GM19043 (cell line): ENCODE data around the gene STMN3.

Source experiments
- ATAC-seq: cut with Tn5 transposase; IDR thresholded peaks from one replicate; pipeline ENCODE4 v1.9.1; 2021; ENCODE audit warnings: low read depth; ENCODE audit not compliant: unreplicated experiment

Gene STMN3

DNA sequence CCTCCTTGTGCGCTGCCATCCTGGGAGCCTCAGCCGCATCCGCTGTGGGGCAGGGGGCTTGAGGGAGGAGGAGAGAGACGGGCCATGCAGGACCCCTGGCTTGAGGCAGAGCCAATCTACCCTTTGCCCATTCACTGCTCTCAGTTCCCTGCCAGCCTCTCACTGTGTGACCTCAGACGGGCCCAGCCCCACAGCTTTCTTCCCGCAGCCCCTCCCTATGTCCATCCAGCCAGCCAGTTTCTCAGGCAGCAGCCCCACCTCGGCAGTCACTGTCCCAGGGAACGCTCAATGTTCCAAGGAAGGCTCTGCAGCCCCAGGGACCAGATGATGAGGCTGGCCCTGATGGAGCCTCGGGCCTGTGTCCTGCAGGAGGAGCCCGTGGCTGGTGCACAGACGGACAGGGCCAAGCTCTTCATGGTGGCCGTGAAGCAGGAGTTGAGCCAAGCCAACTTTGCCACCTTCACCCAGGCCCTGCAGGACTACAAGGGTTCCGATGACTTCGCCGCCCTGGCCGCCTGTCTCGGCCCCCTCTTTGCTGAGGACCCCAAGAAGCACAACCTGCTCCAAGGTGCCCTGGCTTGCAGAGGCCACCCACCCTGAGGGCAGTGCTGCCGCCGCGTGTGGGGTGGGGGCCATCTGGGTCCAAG is 39.3 kb upstream of the STMN3 start:
- ATAC-seq, result no peak

DNA sequence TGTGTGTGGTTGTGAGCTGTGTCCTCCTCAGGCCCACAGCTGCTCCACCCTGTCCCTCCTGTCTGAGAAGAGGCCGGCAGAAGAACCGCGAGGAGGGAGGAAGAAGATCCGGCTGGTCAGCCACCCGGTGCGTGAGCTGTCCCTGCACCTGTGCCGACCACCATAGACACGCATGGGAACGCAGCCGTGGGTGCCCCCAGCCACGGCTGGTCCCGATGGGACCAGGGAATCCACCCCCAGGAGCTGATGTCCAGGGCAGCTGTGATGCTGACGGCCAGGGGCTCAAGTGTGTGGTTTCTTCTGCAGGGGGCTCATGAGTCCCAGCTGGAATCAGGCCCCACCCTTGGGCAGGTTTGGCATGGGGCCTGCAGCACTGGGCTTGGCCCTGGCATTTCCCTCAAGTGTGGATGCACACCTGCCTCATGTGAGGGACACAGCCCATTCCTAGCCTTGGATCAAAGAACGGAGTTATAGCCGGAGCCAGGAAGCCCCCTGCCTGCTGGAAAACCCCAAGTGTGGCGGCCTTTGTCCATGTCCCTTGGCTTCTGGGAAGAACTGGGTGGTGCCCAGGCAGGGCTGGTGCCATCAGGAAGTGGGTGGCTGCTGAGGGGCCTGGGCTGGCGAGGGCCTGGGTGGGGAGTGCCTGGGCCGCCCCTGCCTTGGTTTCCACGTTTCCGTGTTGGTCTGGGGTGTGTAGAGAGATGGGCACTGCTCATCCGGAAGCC is 38.6 kb upstream of the STMN3 start:
- ATAC-seq, result no peak

DNA sequence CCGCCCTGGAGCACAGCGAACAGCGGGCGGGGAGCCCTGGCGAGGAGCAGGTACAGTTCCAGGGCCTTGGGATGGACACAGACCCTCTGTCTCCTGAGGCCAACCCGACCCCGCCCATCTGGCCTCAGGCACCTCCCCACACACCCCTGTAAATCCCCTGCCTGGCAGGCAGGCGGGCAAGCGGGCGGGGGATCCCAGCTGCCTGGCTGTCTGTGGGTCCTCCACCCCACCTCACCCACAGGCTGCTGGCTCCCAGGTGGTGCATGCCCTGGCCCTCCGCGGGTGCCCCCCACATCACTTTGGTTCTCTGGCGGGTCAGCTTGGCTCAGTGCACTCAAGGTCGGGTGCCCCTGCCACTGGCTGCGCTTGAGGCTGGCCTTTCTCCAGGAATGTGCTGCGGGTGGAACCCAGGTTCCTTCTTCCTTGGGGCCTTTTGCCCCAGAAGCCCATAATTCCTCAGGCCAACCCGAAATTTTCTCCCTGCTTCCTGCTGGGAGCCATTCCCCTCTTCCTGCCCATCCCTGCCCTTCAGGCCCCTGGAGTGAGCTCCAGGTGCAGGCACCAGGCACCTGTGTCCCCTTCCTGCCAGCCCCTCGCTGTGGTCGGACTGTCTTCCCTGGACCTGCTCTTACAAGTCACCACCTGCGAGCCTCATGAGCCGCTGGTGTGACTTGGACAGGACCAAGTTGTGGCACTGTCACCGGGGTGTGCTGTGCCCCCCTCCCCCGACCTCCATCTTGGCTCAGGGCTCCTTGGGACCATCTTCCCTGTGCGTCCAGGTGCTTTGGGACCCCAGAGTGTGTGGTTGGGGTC is 37.9 kb upstream of the STMN3 start:
- ATAC-seq, result no peak

DNA sequence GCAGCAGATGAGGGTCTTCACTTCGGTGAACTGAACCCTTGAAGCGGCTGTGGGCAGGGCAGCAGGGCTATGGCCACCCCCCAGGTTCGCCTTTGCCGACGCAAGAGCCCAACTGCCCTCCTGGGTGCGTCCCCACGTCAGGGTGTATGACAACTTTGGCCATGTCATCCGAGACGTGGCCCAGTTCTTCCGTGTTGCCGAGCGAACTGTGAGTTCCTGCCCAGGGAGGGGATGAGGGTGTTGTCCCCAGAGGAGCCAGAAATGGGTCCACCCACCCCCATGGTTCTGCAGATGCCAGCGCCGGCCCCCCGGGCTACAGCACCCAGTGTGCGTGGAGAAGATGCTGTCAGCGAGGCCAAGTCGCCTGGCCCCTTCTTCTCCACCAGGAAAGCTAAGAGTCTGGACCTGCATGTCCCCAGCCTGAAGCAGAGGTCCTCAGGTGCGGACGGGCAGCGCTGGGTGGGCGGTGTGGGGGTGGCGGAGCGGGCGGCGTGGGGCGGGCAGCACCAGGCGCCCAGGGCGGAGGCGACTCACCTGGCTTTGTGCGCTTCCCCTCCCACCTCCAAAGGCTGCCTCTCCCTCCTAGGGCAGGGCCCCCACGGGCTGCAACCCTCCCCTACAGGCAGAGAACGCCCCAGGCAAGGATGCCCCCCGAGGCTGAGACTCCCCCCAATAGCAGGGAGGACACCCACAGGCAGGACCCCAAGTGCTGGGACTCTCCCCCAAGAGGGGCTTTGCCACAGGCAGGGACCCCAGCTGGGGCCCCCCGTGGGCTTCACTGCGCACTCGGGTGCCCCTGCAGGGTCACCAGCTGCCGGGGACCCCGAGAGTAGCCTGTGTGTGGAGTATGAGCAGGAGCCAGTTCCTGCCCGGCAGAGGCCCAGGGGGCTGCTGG is 37.0 kb upstream of the STMN3 start:
- no peak for ATAC-seq

DNA sequence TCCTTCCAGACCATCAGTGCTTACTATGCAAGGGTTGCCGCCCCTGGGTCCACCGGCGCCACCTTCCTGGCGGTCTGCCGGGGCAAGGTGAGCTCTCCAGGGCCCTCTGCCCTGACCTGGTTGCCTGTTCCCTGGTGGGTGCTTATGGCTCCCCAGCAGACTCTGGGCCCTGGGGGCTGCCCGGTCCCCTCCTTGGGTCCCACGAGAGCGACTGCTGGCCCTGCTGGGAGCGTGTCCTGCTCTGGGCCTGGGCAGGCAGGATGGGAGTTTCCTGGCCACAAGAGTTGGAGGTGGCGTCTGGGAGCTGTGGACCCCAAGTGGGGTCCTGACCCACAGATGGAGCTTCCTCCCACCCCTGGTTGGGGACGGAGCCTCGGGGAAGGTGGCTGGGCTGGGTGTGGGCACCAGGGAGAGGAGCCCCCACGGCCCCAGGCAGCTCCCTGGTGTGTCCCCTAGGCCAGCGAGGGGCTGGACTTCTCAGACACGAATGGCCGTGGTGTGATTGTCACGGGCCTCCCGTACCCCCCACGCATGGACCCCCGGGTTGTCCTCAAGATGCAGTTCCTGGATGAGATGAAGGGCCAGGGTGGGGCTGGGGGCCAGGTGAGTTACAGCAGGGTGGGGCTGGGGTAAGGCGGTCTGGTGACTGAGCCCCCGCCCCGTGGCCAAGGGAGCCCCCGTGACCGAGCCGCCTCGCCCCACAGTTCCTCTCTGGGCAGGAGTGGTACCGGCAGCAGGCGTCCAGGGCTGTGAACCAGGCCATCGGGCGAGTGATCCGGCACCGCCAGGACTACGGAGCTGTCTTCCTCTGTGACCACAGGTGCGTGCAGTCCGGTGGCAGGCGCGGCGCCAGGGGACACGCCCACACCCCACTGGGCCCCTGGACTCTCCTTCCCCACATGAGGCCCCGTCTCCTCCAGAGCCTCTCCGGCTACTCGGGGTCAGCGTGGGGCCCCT is 36.1 kb upstream of the STMN3 start:
- no peak for ATAC-seq

DNA sequence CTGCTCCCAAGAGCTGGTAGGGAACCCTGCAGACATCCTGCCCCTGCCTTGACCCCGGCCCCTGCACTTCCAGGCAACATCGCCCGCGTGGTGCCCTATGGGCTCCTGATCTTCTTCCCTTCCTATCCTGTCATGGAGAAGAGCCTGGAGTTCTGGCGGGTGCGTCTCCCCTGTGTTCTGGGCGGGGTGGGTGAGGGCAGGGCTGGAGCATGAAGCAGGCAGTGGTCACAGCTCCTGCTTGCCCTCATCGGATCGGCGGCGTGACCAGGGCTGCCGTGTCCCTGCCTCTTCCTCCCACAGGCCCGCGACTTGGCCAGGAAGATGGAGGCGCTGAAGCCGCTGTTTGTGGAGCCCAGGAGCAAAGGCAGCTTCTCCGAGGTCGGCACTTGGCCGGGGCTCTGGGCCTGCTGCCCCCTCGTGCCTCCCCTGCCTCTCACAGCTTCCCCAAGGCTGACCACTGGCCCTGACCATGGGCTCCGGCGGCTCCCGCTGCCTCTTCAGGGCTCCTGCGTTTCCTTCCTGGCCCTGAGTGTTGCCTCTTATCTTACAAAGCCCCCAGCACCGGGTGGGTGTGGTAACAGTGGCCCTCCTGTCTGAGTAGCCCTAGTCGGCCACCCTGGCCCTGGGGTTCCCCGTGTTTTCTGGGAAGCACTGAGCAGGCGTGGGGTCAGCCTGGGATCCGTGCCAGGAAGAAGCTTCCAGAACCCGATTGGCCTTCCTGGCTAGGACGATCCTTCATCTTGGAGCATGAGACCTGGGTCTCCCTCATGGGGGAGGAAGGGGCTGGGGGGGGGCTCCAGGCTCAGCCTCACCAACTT is 35.2 kb upstream of the STMN3 start:
- ATAC-seq, result no peak

DNA sequence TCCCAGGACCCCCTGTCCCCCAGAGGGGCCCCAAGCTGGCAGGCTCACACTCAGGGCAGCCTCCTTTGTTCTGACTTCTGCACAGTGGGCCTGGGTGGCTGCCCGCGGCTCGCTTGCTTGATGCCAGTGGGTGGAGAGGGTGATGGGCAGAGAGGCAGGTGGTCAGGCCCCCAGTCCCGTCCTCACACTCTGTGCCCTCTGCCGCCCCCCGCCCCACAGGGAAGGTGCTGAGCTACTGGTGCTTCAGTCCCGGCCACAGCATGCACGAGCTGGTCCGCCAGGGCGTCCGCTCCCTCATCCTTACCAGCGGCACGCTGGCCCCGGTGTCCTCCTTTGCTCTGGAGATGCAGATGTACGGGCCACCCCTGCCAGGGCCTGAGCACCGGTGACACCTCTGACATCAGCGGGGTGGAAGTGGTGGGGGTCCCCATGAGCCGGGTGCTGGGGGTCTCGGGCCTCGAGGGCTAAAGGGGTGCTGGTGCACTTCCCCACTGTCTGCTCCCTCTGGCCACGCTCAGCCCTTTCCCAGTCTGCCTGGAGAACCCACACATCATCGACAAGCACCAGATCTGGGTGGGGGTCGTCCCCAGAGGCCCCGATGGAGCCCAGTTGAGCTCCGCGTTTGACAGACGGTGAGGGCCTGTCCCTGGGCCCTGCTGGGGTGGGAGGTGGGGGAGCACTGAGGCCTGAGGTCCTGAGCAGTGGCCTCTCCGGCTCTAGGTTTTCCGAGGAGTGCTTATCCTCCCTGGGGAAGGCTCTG is 34.4 kb upstream of the STMN3 start:
- no peak for ATAC-seq

DNA sequence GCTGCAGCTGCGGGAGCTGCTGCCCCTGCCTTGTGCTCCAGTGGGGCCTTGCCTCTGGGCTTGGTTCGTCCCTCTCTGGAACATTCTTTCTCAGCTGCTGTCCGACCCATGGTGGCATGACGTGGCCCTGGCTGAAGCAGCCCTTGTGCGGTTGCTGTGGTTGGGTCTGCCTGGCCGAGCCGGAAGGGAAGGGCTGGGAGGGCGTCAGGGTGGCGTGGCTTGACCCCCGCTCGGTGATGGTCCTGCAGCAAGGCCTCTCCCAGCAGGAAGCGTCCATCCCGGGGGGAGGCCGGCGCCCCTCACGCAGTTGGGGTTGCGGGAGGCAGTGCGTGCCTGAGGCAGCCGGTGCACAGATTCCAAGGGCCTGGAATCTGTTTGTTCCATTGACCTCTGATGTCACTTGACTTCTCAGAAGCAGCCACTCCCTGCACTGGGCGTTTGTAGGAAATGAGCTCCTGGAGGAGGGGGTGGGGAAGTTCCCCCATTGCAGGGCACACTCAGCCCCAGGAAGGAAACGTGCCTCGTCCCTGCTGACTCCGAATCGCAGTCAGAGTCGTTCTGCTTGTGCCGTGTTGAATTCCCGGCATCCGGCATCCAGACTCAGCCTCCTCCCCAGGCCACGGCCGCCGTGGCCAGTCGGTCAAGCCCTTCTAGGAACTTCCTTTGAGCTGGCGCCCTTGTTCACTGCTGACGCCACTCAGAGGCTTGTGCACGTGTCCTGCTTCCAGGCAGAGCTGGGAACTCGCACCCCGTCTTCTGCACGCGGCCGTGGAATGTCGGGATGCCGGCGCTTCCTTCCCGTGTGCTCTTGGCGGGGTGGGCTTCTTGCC is 33.5 kb upstream of the STMN3 start:
- ATAC-seq, result no peak

DNA sequence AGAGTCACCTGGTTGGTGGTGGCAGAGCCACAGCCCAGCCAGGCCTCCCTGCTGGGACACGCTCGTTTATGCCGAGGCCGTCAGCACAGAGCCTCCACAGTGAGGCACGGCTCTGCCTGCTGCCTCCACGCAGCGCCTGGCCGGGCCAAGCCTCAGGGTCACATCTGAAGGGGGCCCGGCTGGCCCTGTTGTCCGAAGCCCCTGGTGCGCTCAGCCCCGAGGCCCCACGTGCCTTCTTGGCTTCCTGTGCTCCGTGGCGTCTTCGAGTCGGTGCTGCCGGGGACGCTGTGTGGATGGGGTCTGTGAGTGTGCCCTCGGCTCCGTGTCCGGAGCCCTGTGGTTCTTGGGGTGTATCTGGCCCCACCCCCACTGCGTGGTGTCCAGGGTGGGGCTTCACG is 32.9 kb upstream of the STMN3 start:
- no peak for ATAC-seq

DNA sequence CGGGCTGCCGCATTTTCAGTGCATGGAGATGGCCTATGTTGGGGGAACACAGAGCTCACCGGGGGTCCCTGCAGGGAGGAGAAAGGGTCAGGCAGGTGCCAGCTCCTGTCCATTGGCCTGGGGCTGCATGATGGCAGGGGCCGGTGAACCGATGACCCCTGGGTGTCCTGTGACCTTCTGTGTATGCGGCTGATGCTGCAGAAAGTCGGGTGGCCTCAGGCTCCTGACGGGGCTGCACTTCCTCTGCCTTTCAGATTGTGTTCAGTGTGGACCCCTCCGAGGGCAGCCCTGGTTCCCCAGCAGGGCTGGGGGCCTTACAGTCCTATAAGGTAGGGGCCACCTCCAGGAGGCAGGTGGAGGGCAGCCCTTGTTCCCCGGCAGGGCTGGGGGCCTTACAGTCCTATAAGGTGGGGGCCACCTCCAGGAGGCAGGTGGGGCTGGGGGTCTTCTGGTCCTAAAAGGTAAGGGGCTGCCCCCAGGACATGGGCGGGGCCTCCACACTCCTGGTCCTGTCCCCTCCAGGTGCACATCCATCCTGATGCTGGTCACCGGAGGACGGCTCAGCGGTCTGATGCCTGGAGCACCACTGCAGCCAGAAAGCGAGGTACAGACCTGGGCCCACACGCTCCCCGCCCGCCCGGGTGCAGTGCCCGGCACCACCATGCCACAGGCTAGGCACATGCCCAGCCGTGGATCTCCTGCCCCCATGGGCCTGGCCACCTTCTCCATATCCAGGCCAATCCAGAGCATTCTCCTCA is 32.2 kb upstream of the STMN3 start:
- no peak for ATAC-seq

DNA sequence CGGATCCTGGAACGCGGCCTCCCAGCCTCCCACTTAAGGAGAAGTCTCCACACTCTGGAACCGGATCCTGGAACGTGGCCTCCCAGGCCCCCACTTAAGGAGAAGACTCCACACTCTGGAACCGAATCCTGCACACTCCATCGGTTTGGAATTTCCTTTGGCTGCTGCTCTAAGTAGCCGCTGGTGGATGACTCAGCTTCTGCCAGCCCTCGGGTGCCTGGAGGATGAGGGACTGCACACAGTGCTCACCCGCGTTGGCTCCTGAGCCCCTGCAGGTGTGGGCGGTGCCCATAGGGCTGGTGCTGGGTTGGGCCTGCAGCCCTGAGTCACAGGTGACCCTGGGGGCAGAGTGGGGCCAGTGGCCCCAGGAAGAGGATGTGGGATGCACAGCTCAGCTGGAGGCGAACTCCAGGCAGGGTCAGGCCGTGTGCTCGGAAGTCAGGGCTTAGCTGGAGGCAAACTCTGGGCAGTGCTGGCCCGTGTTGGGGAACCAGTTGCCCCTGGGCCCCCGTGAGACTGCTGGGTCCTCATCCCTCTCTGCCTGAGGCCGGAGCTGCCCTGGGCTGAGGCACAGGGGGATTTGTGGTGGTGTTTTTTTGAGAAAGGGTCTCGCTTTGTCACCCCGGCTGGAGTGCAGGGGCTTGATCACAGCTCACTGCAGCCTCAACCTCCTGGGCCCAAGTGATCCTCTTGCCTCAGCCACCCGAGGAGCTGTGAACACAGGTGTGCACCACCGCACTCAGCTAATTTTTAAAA is 29.3 kb upstream of the STMN3 start:
- no peak for ATAC-seq

DNA sequence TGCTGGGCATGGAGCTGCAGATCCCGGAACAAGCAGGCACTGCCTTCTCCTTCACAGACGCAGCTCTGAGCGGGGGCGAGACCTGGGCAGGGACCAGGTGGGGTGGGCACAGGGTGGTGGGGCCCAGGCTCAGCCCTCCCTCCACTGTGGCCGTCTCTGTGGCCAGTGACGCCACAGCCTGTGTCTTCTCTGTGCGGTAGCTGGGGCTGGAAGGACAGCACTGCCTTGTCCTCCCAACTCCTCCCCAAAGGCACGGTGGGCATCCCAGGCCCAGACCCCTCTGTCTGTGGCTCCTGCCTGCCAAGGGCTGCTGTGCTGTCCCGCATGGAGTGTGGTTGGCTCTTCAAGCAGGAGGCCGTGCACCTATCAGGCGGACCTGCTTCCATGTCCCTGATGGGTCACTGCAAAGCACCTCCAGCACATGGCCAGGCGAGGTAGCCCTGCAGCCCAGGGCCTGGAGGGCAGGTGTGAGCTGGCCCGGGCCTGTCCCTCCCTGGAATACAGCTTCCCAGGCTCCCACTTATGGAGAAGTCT is 28.5 kb upstream of the STMN3 start:
- ATAC-seq, result no peak

DNA sequence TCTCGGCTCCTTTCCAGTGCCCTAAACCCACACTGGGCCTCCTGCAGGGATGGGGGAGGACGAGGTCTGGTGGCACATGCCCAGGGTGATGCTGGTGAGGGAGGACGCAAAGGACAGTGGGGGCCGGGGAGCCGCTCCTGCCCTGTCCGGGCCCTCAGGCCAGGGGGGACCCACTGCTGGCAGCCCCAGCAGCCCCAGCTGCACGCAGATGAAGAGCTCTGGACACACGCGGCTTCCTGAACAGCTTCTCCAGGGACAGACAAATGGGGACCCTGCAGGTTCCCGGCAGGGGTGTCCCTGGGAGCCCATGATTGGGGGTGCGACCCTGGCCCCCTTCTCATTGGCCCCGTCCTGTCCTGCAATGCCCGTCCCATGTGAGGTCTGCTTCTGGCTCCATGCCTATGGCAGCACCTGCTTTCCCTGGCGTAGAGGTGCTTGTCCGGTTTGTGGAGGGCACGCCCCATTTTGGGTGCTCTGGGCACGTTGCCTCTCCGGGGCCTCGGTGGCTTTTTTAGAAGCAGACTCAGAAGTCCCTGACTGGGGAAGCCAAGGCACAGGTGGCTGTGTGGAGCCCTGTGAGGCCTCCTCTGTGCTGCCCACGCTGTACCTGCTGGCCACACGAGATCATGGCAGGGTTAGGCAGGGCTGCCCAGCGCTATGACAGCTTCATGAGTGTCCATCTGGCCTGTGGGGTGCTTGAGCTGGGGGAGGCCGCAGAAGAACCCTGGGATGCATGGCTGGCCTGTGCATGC is 27.8 kb upstream of the STMN3 start:
- ATAC-seq, result no peak

DNA sequence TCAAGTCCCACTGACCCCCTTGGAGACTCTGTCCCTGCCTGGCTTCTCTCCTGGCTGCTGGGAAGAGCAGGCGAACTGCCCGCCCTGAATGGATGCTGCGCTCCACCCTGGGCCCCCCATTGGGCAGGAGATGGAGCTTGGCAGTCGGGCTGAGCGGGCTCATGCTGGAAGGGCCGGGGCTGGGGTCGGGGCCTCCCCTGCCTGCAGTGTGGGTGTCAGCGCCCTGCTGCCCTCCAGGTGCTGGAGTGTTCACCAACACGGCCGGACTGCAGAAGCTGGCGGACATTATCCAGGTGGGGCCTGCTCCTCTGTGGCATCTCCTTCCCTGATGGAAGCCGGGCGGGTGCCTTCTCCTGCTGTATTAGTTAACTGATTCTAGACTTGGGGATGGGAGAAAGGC is 27.2 kb upstream of the STMN3 start:
- ATAC-seq, result no peak

DNA sequence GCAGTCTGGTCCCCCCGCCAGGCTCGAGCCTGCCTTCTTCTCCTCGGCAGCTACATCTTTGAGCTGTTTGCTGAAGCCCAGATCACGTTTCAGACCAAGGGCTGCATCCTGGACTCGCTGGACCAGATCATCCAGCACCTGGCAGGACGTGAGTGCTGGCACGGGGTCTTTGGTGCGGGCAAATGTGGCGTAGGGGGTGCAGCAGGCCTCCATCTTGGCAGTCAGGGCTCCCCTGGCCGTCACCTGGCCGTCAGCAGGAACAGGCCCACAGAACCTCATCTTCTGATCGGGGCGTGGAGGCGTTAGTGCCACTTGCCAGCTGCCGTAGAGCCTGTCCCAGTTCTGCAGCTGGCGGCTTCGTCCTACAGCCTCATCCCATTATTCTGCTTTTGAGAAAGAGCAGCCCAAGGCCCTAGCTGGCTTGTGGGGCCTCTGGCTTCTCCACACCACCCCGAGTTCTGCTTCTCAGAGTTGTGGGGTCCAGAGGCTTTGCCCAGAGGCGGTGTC is 26.6 kb upstream of the STMN3 start:
- no peak for ATAC-seq
